Epidermal melanocyte (primary cell): ENCODE results near the gene C17orf114.
"Not testable (repeated sequence)": the region's sequence is repeated elsewhere in the genome, so short reads cannot be mapped to it uniquely, and the experiment has no call there.

Experiments used
- DNase-seq: peaks from one replicate; pipeline ENCODE4 v3.0.0; 2011; ENCODE audit warnings: low spot score; ENCODE audit not compliant: insufficient read length

The C17orf114 gene

DNA sequence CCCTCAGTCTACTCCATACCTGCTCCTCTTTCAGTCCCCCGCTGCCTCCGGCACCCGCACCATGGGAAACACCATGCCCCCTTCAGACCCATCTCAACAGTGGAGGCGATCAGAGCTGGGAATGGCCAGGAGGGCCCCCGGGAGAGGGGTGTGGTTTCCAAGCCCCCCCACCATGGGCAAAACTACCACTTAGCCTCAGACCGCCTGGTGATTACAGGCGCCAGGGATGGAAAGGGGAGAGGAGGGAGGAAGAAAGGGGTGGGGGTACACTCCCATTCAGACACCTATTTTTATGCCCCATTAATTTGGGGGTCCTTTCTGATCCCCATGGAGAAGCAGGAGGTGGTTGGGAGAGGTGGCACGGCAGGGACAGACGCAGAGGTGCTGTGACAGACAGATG, at the start of gene C17orf114:
Gene C17orf114 (minus strand): TSS at position 101 of the 400 bp plus-strand sequence.
- DNase-seq = no peak

DNA sequence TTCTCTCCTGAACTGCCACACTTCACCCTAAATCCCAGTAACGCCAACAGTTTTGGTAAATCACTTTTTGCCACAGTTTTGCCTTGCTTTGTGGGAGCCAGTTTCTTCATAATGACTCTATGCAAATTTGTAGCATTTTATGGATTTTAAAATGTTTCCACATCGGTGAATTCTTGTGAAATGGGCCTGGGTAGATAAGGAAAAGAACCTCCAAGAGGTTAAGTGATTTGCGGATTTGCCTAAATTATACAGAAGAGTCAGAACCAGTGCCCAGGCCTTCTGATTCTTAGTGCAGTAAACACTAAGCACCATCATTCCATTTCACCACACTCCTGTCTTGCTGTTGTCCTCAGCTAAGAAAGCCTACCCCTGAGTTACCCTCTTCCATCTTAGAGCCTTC, 49.0 kb upstream of the C17orf114 start:
- no peak for DNase-seq

DNA sequence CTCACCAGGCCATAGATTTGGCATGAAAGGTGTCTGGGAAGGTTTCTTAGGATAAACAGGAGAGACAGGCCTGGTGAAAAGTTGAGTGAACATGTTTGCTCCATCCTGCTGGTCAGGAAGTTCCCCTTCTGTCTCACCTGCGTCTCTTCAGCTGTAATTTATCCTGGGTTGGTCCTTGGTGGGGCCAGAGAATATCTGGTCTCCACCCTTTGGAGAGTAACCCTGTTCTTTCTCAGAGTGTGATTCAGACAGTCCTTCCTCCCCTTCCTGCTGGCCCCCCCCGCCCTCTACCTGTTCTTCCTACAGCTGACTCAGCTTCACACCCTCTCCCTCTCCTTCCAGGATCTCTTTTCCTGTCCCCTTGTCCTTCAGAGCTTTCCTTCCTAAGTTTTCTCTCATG, 48.1 kb upstream of the C17orf114 start:
- no peak for DNase-seq

- DNase-seq = no peak
These were observed 46.9 kb upstream of the C17orf114 start for GRCh38 chr17:4849011-4849536.

DNA sequence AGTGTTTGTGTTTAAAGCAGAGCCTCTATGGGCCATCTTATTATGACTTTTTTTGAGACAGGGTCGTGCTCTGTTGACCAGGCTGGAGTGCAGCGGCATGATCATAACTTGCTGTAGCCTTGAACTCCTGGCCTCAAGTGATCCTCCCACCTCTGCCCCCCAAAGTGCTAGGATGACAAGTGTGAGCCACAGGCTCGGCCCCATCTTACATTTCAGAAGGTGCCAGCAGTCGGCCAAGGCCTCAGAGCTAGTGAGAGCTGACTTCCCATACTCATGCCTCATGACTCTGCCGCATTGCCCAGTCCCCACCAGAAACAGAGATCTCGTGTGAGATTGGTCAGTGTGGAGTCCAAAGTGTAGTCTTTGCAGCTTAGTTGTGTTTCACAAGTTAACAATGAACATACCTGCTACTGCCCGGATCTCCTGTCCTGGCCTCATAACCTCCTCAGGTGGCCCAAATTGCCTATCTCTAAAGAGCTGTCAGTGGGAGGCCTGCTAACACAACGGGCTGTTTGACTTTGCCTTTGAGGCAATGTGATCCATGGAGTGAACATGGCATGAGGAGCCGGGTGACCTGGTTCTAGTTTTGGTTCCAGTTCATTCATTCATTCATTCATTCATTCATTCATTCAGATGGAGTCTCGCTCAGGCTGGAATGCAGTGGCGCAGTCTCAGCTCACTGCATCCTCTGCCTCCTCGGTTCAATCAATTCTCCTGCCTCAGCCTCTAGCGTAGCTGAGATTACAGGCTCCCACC, 44.7 kb upstream of the C17orf114 start:
- DNase-seq = no peak

GRCh38 chr17:4845118-4845517, 43.0 kb upstream of the C17orf114 start:
- no peak for DNase-seq

DNA sequence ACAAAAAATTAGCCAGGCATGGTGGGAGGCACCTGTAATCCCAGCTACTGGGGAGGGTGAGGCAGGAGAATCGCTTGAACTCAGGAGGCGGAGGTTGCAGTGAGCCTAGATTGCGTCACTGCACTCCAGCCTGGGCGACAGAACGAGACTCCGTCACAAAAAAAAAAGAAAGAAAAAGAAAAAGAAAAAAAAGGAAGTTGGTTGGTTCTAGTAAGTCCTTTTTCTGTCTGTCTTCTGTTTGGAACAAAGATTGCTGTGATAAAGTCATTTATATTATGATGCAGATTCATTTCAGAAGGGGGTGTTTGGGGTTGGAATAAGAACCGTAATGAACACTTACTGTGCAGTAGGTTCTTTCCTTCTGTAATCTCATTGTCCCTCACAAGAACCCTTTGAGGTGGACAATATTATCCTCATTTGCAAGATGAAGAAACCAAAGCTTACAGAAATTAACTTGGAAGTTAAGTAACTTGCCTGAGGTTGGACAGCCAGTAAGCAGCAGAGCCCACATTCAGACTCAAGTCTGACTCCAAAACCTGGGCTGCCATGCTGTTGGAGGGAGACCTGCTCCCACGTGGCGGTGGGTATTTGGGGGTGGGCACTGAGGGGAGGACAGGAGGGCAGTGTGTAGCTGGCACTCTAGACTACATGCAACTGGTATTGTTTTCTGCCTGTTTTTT, 41.3 kb upstream of the C17orf114 start:
- DNase-seq = no peak

DNA sequence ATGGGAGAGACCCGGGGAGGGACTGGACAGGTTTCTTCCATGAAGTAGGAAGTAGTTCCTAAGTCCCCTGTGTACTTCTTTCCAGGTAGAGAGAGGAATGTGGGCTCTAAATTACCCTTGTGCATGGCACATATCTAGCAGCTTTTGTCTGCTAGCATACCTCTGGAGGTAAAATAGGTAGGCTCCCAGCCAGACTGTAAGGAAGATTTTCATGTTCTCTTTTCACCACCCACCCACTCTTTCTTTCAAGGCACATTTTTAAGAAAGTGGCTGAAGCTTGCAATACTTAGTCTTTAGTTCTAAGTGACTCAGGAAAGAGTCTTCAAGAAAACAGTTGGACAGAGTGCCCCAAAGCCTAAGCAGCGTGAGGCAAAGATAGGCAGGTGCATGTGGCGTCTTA, 40.2 kb upstream of the C17orf114 start:
- no peak for DNase-seq

GRCh38 chr17:4840893-4841242, 38.7 kb upstream of the C17orf114 start:
- no peak for DNase-seq

GRCh38 chr17:4839965-4840892, 38.1 kb upstream of the C17orf114 start:
- no peak for DNase-seq

DNA sequence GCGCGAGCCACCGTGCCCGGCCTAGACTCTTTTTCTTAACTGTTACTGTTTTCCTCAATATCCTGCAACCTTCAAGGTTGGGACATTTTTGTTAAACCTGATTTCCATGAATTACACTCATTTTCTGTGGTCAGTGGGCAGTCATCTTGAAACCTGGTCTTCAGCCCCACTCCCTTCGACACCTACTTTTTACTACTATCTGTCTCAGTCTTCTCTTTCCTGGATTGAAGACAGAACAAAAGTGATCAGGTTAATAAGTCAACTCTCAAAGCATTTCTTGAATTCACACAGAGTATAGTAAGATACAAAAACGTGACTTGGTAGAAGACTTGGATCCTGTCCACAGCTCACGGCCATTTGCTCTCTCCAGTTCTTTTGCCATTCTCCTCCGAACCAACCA, 37.1 kb upstream of the C17orf114 start:
- no peak for DNase-seq

- DNase-seq = no peak
These were observed 36.2 kb upstream of the C17orf114 start for GRCh38 chr17:4838309-4838785.

GRCh38 chr17:4837471-4838308, 35.6 kb upstream of the C17orf114 start:
- DNase-seq = no peak

DNA sequence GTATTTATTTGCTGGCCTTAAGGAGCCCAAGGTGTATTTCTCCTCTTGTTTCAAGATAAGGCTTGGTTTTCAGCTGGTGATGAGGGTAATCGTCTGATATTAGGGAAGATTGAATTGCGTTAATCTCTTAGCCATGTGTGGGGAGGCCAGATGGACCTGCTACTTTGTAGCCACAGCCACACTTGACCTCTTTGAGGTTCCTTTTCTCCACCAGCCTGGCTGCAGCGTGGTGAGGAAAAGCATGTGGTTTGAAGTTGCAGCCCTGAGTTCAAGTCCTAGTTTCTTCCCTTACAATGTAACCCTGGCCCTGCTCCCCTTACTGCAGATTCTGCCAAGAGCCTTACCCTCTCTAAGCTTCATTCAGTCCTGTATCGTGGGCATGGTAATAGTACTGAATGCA, 34.1 kb upstream of the C17orf114 start:
- no peak for DNase-seq

GRCh38 chr17:4834681-4835020, 32.5 kb upstream of the C17orf114 start:
- no peak for DNase-seq

DNA sequence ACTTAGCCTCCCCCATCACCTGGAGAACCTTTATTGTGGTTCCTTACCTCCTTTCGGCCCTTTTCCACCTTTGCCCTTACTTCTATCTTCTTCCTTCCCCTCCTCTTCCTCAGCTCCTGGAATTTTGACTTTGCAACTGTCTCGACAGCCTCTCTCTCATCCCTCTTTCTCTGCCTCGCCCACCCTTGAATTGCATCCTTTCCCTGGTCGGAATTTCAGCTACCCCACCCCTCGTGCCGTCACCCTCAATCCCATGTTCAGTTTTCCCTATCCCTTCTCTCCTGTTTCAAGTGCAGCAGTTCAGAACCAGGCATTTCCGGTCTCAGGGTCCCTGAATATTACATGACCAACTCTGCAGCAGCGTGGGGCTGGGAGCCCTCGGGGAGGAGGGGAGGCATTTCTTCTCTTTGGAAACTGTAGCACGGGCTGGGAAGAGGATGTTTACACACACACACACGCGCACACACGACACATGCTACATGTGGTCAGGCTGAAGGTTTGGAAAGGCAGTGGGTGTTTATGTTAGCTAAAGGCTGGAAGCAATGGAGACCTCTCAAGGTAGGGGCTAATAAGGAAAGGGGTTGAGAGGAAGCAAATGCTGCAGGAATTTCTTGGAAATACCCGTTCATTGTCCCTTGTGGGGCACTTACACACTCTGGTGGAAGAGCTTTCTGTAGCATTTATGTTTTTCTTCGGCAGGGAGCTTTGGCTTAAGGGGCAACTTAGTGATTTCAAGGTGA, 32.0 kb upstream of the C17orf114 start:
- no peak for DNase-seq

DNA sequence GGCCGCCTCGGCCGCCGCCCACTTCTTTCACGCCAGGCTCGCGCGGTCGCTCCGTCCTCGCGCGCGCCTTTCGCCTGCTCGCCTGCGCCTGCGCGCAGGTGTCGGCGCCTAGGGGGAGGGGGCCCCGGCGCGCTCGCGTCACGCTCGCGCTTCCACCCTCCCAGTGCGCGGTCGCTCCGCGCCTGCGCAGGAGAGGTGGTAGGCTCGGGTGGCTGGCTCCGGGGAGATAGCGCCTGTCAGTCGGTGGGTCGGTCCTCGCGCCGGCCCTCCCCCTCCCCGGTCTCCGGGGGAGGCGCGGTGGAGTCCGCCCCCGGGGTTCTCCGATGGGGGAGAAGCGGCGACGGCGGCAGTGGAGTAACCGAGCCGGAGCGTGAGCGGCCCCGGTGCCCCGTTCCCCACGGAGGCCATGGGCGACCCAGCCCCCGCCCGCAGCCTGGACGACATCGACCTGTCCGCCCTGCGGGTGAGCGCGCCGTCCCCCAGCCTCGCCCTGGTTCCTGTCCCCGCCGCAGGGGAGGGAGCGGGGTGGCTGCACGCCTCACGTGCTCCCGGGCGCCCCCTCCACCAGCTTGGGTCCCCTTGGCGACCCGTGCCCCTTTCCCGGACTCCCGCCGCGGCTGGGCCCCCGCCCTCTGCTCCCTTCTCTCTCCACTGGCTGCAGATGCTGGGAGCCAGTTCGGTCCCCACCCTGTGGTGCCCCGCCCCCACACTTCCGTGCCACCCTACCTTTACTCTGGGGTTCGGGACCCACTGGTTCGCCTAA, 31.2 kb upstream of the C17orf114 start, which contains the start of gene MINK1:
Gene MINK1 (plus strand): TSS at position 163 of the 763 bp plus-strand sequence. CDS start 244 bp downstream, at position 407.
- peak; percentile 95 for DNase-seq

DNA sequence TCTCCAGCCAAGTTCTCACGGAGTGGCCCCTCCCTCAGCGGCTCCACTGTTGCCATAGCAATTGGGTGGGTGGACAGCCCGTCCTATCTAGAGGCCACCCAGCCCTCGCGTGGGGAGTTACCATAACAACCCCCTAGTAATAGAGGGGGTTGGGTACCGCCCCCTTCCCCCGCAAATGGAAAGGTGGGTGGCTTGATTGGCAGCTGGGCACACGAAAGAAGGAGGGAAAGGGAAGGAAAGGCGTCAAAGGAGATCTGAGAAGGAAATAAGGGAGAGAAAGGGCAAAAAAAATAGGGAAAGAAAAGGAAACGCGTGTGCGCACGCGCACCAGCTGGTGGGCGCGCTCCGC, 30.7 kb upstream of the C17orf114 start:
- not testable (repeated sequence) for DNase-seq

- DNase-seq = no peak
These were observed 25.3 kb upstream of the C17orf114 start for GRCh38 chr17:4827399-4827798.
